Neural progenitor cell (in vitro differentiated cells): ENCODE results near the gene CREG2. TPM values are rescaled to one million over a fixed set of nuclear protein-coding genes. Genes with fewer than 3 reads are reported as not detected.
A peak's percentile ranks its signal among the peaks of the same experiment; 100 is the strongest.

ENCODE experiments used
- DNase-seq: peaks from one replicate; pipeline ENCODE4 v3.0.0-alpha.2; 2016; ENCODE audit warnings: low spot score
- H2AFZ ChIP-seq: fragments of 200-600 bp; sonication (generic); replicated peaks from 2 replicates; pipeline ENCODE4 v1.6.1; 2016; ENCODE audit warnings: antibody characterized with exemption
- H3F3A ChIP-seq: fragments of 200-600 bp; sonication (generic); 2 replicates; pipeline ENCODE4 v1.6.1; 2016; ENCODE audit warnings: antibody characterized with exemption, low read depth
- H3K27ac ChIP-seq: fragments of 200-600 bp; sonication (generic); 2 replicates; pipeline ENCODE4 v1.5.1; 2016; ENCODE audit warnings: mild to moderate bottlenecking
- H3K27me3 ChIP-seq: fragments of 200-600 bp; sonication (generic); 2 replicates; pipeline ENCODE4 v1.6.1; 2016; ENCODE audit warnings: mild to moderate bottlenecking, moderate library complexity
- H3K36me3 ChIP-seq: fragments of 200-600 bp; sonication (generic); 2 replicates; pipeline ENCODE4 v1.5.1; 2016
- H3K4me1 ChIP-seq: fragments of 200-600 bp; sonication (generic); 2 replicates; pipeline ENCODE4 v1.6.1; 2016; ENCODE audit warnings: mixed run types
- H3K4me2 ChIP-seq: fragments of 200-600 bp; sonication (generic); 2 replicates; pipeline ENCODE4 v1.6.1; 2016
- H3K4me3 ChIP-seq: fragments of 200-600 bp; sonication (generic); 2 replicates; pipeline ENCODE4 v1.5.1; 2016
- H3K79me2 ChIP-seq: fragments of 200-600 bp; sonication (generic); 2 replicates; pipeline ENCODE4 v1.6.1; 2016; ENCODE audit warnings: low read depth
- H3K9ac ChIP-seq: fragments of 200-600 bp; sonication (generic); 2 replicates; pipeline ENCODE4 v1.6.1; 2016
- H3K9me3 ChIP-seq: fragments of 200-600 bp; sonication (generic); 2 replicates; pipeline ENCODE4 v1.5.1; 2016; ENCODE audit warnings: low read depth
- H4K20me1 ChIP-seq: fragments of 200-600 bp; sonication (generic); 2 replicates; pipeline ENCODE4 v1.6.1; 2016; ENCODE audit warnings: low read depth
- H3K27ac Mint-ChIP-seq: 3 replicates; pipeline ENCODE4 v1.8.0; 2021; ENCODE audit warnings: mixed read lengths
- H3K27me3 Mint-ChIP-seq: 2 replicates; pipeline ENCODE4 v1.8.0; 2022; ENCODE audit warnings: low read depth, mild to moderate bottlenecking, inconsistent platforms, moderate library complexity, mixed read lengths; ENCODE audit not compliant: insufficient read depth
- H3K36me3 Mint-ChIP-seq: 3 replicates; pipeline ENCODE4 v1.8.0; 2021; ENCODE audit warnings: mixed read lengths
- H3K4me1 Mint-ChIP-seq: 3 replicates; pipeline ENCODE4 v1.8.0; 2021; ENCODE audit warnings: mixed read lengths
- H3K4me3 Mint-ChIP-seq: 3 replicates; pipeline ENCODE4 v1.8.0; 2021; ENCODE audit warnings: mild to moderate bottlenecking, moderate library complexity, mixed read lengths
- H3K9me3 Mint-ChIP-seq: 3 replicates; pipeline ENCODE4 v1.8.0; 2020; ENCODE audit warnings: mixed read lengths
- CTCF ChIP-seq: fragments of 200-600 bp; sonication (generic); IDR thresholded peaks from 2 replicates; pipeline ENCODE4 v1.5.1; 2017; ENCODE audit warnings: antibody characterized with exemption, mild to moderate bottlenecking
- EZH2 ChIP-seq: fragments of 200-600 bp; sonication (generic); IDR thresholded peaks from 2 replicates; pipeline ENCODE4 v1.6.1; 2017; ENCODE audit warnings: antibody characterized with exemption, mild to moderate bottlenecking, moderate library complexity
- EZH2phosphoT487 ChIP-seq: fragments of 200-600 bp; sonication (generic); IDR thresholded peaks from 2 replicates; pipeline ENCODE4 v1.6.1; 2017; ENCODE audit warnings: antibody characterized with exemption
- total RNA-seq: library from RNA; depleted of rRNA; stranded (reverse); fragments of >200 nt; gene quantifications from 2 replicates; pipeline ENCODE4 v1.2.3, GENCODE V29; 2015; ENCODE audit warnings: low replicate concordance

The CREG2 gene
- total RNA-seq, 1 donor from 2014 or later: not detected

- Histone ChIP-seq H3K4me2 (peak overlapping the region; percentile 26), H3K9me3 (no peaks in the 10 kb centered on the region), H4K20me1 (no peaks in the 10 kb centered on the region), H3K4me1 (peaks cover 26% of the 10 kb centered on the region), H2AFZ (no peak overlapping the region), H3K4me3 (no peak overlapping the region), H3F3A (peaks cover 5% of the 10 kb centered on the region), H3K36me3 (no peaks in the 10 kb centered on the region), H3K27me3 (no peaks in the 10 kb centered on the region), H3K79me2 (no peaks in the 10 kb centered on the region), H3K9ac (no peak overlapping the region), H3K27ac (no peak overlapping the region)
- Mint-ChIP-seq H3K4me3 (no peak overlapping the region), H3K4me1 (peaks cover 22% of the 10 kb centered on the region), H3K9me3 (no peaks in the 10 kb centered on the region), H3K27ac (peak overlapping the region; percentile 25), H3K36me3 (no peaks in the 10 kb centered on the region), H3K27me3 (peaks cover 8% of the 10 kb centered on the region)
- DNase-seq: no peak
- TF ChIP-seq CTCF: no peak
- no peak for TF ChIP-seq EZH2phosphoT487
- no peak for TF ChIP-seq EZH2
These were observed 12.7 kb upstream of the CREG2 start for GRCh38 chr2:101400048-101400447.

- Histone ChIP-seq H3K27ac (no peak overlapping the region), H3K4me2 (no peak overlapping the region), H3K9ac (no peak overlapping the region), H3K9me3 (no peaks in the 10 kb centered on the region), H4K20me1 (no peaks in the 10 kb centered on the region), H3K27me3 (no peaks in the 10 kb centered on the region), H3K4me1 (peaks cover 26% of the 10 kb centered on the region), H3K36me3 (no peaks in the 10 kb centered on the region), H2AFZ (no peak overlapping the region), H3F3A (peaks cover 5% of the 10 kb centered on the region), H3K79me2 (no peaks in the 10 kb centered on the region), H3K4me3 (no peak overlapping the region)
- Mint-ChIP-seq H3K27ac (no peak overlapping the region), H3K36me3 (no peaks in the 10 kb centered on the region), H3K4me1 (peaks cover 23% of the 10 kb centered on the region), H3K9me3 (no peaks in the 10 kb centered on the region), H3K4me3 (no peak overlapping the region), H3K27me3 (peaks cover 6% of the 10 kb centered on the region)
- no peak for TF ChIP-seq EZH2
- no peak for TF ChIP-seq CTCF
- TF ChIP-seq EZH2phosphoT487: no peak
- no peak for DNase-seq
These were observed 11.9 kb upstream of the CREG2 start for GRCh38 chr2:101399021-101399799.

- Histone ChIP-seq H3K27ac (no peak overlapping the region), H3K9me3 (no peaks in the 10 kb centered on the region), H3K36me3 (no peaks in the 10 kb centered on the region), H3K4me2 (no peak overlapping the region), H3K4me3 (no peak overlapping the region), H2AFZ (no peak overlapping the region), H3K27me3 (no peaks in the 10 kb centered on the region), H3K4me1 (peaks cover 26% of the 10 kb centered on the region), H3K79me2 (no peaks in the 10 kb centered on the region), H3K9ac (no peak overlapping the region), H4K20me1 (no peaks in the 10 kb centered on the region), H3F3A (peaks cover 5% of the 10 kb centered on the region)
- no peak overlapping the region for H3K4me3 Mint-ChIP-seq
- H3K36me3 Mint-ChIP-seq: no peaks in the 10 kb centered on the region
- H3K27me3 Mint-ChIP-seq: peaks cover 4% of the 10 kb centered on the region
- no peaks in the 10 kb centered on the region for H3K9me3 Mint-ChIP-seq
- no peak overlapping the region for H3K27ac Mint-ChIP-seq
- TF ChIP-seq EZH2 (no peak), CTCF (no peak), EZH2phosphoT487 (no peak)
- H3K4me1 Mint-ChIP-seq: peaks cover 23% of the 10 kb centered on the region
- no peak for DNase-seq
These were observed 11.0 kb upstream of the CREG2 start for GRCh38 chr2:101398116-101398821.
